ENCODE measurements around the gene DIPK1A.
A peak's percentile ranks its signal among the peaks of the same experiment; 100 is the strongest.

DIPK1A gene

GRCh38 chr1:92877792-92878191 is 83.5 kb downstream of the DIPK1A start:
- DNase-seq (ENCODE audit: low spot score): peak; percentile 22

- DNase-seq (ENCODE audit: low spot score): peak; percentile 6
Measured at GRCh38 chr1:92877081-92877711, 84.1 kb downstream of the DIPK1A start.

- no peak for DNase-seq (ENCODE audit: low spot score)
Measured at GRCh38 chr1:92876351-92876750, 84.9 kb downstream of the DIPK1A start.

GRCh38 chr1:92874987-92875386 is 86.3 kb downstream of the DIPK1A start:
- DNase-seq (ENCODE audit: low spot score): no peak

DNA sequence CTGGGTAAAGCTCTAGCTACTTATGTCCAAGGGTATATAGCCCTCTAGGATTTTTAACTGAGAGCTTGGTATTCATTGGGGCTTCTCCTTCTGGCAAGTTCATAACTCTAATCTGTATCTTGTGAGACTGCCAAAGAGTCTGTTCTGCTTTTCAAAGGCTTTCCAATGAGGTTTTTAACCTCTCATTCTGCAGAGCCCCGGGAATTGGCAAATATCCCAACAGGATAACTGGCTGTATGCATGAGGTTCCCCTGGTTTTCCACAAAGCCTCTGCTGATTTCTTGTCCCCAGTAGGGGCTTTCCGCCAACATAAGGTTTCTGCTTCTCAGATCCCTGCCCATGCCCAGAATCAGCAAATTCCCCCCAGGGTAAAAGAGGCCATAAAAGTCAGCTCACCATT is 88.5 kb downstream of the DIPK1A start:
- DNase-seq (ENCODE audit: low spot score): no peak

DNA sequence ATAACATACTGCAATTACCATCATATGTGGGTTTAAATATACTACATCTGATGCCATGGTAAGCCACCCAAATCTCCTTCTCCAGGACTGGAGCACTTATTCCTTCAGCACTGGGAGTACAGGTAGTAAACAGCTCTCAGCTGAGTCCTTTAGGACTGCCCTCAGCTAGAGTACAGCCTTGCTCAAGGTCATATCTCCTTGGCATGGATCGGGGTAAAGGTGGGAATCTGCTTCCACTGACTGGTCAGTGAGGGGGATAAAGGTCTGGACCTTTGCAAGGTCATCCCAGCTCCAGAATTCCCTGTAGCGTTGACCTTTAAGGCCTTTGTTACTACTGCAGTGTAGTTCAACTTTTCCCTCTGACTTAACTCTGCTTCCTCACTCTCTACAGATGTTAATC is 90.7 kb downstream of the DIPK1A start:
- no peak for DNase-seq (ENCODE audit: low spot score)

DNA sequence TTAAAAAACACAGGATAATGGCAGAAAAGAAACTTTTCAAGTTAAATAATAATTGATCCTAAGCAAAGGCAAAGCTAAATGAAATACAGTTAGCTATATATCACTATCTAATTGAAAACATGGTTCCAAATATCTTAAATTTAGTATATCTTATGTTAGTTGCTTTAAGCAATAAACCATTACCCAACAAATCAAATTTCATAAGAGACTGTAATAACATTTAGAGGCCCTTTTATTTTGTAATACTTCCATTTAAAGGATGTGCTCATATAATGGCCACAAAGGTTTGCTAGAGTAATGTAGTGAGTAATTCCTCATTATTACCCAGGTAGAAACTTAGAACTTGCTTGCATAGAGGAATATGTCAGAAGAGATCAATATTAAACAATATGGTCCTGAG is 97.1 kb downstream of the DIPK1A start:
- DNase-seq (ENCODE audit: low spot score): no peak

DNA sequence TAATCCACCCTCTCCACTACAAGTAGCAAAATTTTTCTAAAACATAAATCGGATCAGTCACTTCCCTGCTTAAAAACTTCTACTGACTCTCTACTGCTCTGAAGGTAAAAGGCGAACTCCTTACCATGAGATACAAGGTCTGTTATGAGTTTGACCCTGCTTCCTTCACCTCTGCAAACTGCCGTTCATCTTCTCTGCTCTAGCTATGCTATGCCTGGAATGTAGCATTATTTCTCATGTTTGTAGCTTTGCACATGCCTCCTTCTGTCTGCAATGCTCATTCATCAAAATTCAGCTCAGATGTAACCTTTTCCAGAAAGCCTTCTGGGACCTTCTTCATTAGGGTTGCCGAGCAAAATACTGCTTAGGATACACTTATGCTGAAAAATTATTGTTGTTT is 98.7 kb downstream of the DIPK1A start:
- DNase-seq (ENCODE audit: low spot score): peak; percentile 10

GRCh38 chr1:92859400-92860039 is 101.7 kb downstream of the DIPK1A start:
- no peak for DNase-seq (ENCODE audit: low spot score)

- peak; percentile 76 for DNase-seq (ENCODE audit: low spot score)
Measured at GRCh38 chr1:92858564-92859399, 102.5 kb downstream of the DIPK1A start.

GRCh38 chr1:92857817-92858216 is 103.4 kb downstream of the DIPK1A start:
- DNase-seq (ENCODE audit: low spot score): no peak

- no peak for DNase-seq (ENCODE audit: low spot score)
Measured at GRCh38 chr1:92855236-92855635, 106.0 kb downstream of the DIPK1A start.

- DNase-seq (ENCODE audit: low spot score): no peak
Measured at GRCh38 chr1:92854101-92854785, 107.0 kb downstream of the DIPK1A start.

- DNase-seq (ENCODE audit: low spot score): no peak
Measured at GRCh38 chr1:92853299-92853698, 108.0 kb downstream of the DIPK1A start.

DNA sequence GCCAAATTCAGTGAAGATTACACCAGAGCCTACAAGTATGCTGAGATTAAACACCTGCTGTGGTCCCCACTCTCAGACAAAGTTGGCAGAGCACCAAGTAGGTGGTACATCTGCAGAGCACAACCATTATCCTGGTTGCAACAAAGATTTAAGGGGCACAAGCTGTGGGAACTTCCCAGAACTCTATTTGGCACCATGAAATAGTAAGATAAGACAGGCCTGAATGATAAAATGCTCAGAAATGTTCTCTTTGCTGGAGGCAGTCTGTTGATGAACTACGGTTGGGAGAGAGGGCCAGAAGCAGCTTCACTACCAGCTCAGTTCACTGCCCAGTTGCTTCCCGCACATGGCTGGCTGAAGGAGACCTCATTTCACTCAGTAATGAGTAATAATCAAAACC is 109.5 kb downstream of the DIPK1A start:
- DNase-seq (ENCODE audit: low spot score): no peak

GRCh38 chr1:92850019-92850418 is 111.2 kb downstream of the DIPK1A start:
- no peak for DNase-seq (ENCODE audit: low spot score)

GRCh38 chr1:92848201-92848600 is 113.1 kb downstream of the DIPK1A start:
- DNase-seq (ENCODE audit: low spot score): no peak

- DNase-seq (ENCODE audit: low spot score): no peak
Measured at GRCh38 chr1:92845908-92846307, 115.4 kb downstream of the DIPK1A start.

DNA sequence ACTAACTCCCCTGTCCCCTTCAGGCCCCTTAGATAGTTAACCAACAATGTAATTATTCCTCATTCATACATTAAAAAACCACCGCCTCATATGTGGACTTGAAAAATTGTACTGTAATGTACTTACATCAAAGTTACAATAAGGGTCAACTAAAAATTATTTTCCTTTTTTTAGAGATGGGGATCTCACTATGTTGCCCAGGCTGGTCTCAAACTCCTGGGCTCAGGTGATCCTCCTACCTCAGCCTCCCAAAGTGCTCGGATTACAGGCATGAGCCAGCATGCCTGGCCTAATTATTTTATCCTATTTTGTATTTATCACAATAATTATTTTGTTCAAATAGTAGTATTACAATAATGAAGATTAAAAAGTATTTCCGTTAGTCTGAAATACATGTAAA is 116.8 kb downstream of the DIPK1A start:
- DNase-seq (ENCODE audit: low spot score): no peak

GRCh38 chr1:92843429-92844352 is 117.6 kb downstream of the DIPK1A start:
- DNase-seq (ENCODE audit: low spot score): no peak

DNA sequence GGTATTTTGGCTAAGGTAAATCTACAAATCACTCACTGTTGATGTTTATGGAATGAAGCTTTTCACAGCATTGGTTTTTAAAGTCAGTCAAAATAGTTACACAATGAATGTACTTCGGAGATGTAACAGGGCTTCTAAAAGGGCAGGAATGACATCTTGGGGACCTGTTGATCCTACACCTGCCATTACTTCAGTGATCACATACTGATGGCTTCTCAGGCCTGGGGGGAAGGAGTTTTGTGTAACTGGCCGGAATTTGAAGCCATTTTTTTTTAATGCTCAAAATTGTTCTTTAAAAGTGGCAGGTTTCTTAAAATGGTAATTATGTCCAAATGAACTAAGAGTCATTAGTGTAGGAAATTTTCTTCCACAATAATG is 118.2 kb downstream of the DIPK1A start:
- DNase-seq (ENCODE audit: low spot score): no peak

Measured in GM03348 (cell line).